GM18508 (cell line): ENCODE measurements around the gene RINL.

Source experiments
- ATAC-seq: cut with Tn5 transposase; IDR thresholded peaks from one replicate; pipeline ENCODE4 v1.9.1; 2021; ENCODE audit warnings: moderate number of reproducible peaks; ENCODE audit not compliant: insufficient read depth, unreplicated experiment

The RINL gene

DNA sequence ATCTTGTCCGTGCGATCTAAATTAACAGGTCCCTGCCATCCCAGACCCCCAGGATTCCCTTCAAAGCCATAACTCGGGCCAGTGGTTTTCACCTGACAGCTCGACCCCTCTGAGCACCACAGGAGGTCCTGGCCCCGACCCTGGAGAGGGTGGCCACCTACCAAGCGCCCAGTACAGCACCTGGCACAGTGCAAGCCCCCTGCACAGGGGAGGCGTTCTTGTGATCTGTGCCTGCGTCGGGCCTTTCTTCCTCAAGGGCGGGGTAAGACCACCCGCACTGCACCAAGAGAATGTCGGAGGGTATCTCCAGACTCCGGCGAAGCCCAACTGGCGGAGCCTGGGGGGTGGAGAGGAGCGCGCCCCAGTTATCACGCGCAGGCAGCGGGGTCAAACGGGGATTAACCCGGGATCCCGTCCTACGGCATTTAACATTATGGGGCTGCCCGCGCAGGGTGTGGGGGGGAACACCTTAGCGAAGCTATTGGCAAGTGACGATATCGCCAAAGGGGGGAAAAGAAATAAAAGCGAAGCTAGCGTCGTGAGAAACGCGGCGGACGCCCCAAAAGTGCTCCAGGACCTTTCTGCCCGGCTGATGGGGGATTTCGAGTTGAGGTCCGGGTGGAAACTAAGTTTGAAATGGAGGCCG is 27.0 kb downstream of the RINL start:
- ATAC-seq: no peak

DNA sequence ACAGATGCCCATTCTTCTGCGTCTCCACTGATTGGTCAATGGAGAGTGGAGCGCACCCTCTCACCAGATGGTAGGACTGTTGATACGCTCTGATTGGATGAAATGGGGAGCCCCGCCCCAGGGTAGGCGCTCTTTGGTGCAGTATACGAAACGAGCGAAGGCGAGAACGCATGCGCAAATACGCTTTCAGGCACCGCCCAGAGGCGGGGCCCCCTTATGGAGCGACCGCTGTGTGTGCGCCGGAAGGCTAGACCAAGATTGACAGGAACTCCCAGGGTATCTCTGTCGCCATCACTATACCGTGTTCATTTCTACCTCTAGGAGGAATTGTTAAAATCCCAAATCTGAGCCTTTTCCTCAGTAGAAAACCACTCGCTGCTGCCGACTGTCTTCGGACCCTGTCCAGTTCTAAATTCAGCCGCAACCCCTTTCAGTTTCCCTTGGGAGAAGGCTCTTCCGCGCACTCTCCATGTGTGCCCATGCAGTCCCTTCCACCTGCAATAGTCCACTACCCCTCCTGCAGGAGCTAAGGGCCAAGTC is 27.6 kb downstream of the RINL start:
- ATAC-seq: peak; percentile 67

DNA sequence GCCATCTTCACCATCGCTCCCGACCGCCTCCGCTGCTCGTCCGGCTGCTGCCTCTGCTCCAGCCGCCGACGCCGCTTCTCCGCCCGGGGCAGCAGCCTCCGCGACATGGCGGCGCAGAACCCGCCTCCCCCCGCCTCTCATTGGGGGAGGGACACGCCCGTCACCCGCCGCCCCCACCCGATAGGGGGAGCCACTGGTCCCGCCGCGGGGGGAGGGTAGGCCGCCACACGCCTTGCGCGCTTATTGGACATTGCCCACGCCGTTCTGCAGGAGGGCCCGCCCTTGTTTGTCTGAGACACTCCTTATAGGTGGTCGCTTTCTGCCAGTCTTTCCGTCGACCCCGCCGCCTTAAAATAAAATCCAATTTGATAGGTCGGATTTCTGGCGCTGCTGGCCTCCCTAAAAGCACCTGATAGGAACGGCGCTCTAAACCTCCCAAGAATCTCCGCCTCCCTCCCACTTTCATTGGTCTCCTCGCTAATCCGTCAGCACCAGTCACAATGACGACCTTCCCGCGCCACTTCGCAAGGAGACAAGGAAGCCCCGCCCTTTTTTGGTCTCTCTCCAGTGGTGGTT is 28.1 kb downstream of the RINL start, which contains the start of gene HNRNPL:
Gene HNRNPL (minus strand): TSS at position 127 of the 576 bp plus-strand sequence. CDS start 20 bp downstream, at position 107.
- ATAC-seq: peak; percentile 41

DNA sequence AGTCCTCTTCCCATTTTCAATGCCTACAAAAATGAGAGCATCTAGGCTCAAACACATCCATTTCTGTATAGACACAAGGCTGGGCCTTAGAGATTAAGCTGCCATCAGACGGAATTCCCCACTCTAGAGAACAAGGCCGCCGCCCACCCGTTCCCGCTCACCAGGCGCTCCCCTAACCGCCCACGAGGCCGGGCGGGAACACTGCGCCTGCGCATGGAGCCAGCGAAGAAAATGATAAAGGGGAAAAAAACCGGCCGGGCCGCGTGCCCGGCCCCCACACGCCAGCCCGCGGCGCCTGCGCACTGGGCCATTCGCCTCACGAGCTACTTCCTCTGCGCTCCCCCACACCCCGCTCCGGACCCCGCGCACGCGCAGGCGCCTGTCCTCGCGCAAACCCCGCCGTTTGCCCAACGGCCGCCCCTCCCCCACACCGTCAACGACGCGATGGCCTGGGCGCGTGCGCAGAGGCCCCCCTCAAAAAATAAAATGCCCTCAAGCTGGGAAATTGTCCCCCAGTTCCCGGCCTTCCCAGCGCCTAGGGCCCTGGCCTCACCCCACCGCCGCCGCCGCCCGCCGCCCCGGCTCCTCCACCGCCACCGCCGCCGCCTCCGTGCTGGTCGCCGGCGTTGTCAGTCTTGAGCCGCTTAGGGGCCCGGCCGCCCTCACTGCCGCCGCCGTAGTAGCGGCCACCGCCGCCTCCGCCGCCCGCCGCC is 28.8 kb downstream of the RINL start:
- no peak for ATAC-seq

- ATAC-seq: no peak
Observed at GRCh38 chr19:38848299-38849146, 29.6 kb downstream of the RINL start.

DNA sequence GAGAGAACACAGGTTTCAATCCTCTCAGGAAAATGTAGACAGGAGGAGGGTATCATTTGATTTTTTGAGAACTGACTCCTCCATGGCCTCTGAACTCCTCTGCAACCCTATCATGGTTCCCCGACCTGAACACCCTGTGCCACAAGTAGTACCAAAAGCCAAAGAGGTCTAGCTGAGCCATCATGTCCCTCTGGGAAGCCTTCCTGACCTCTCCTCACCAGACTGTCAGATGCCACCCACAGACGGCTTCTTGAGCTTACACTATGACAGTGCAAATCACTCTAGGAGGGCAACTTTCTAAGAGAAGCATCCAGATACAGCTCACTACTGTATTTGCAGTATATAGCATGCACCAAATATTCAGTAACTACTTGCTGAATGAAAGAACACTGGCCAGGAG is 32.0 kb downstream of the RINL start:
- ATAC-seq: no peak

- ATAC-seq: no peak
Observed at GRCh38 chr19:38845374-38846024, 32.6 kb downstream of the RINL start.

DNA sequence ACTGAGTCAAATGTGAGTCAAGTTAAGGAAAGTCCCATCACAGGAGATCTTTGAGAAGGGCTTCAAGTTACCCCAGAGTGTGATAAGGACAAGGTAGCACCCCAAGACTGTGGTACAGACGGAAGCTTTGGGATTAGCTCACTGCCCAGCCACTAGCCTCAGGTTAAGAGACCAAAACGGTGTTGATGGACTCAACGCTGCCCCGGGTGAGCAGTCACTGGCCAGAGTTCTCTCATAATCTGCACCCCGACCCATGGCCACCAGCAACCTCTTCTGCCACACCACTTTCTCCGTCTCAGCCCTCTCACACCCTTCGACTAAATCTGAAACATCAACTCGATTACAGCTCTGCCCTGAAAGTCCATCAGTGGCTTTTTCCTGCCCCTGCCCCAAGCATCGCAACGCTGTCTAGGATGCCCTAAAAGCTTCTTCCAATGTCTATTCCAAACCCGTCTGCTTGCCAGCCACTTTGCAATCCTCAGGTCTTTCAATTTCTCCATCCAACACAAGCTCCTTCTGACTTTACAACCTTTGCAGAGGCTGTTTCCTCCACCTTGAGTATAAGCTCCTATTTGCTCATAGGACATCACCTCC is 33.9 kb downstream of the RINL start:
- no peak for ATAC-seq

DNA sequence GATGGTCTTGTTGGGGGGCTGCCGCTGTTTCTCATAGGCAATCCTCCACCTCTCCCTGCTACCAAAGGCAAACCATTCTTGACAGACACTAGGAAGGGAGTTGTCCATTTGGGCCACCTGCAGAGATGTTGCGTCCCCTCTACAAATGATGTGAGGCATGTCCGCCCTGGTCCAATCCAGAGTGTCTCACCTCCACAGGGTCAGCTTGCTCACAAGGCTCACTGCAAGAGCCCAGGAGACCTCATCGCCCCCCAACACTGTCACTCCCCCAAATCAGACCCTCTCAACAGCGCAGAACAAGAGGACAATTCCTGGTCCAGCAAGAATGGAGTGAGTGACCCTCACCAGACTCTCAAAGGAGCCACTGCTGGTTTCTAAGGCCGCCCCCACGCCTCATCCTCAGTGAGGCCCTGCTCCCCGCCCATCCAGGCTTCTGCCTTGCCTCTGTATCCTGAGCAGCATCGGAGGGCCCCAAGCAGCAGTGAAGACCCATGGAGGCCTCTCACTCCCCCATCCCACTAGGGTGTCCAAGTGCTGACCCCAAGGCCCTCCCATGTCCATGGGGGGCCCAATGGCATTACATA is 34.8 kb downstream of the RINL start:
- no peak for ATAC-seq

- ATAC-seq: no peak
Observed at GRCh38 chr19:38842439-38843174, 35.5 kb downstream of the RINL start.

DNA sequence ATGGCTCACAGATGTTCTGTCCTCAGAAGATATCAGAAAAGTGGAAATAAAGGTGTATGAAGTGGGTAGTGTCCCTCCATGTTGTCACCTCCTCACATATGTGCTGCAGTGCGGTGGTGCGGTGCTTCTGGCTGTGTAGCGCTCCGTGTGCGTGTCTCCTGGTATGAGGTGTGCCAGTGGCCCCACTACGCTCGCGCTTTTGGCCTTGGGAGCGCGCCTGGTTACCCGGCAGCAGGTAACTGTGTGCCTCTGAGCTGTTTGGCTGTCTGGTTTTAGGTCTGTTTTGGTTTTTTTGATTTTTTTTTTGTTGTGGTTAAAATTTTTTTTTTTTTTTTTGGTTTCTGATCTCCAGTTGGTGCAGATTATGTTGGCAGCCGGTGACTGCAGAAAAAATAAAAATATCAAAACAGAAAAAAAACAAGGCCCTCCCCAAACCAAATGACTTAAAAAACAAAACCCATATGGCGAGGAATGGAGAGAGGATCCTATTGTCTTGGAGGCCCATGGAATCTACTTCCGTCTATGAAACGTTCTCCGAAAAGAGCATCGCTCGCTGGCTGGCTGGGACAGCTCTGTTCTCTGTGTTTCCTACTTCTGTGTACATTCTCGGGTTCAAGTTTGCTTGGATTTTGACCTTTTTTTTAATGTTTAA is 36.2 kb downstream of the RINL start:
- ATAC-seq: no peak

DNA sequence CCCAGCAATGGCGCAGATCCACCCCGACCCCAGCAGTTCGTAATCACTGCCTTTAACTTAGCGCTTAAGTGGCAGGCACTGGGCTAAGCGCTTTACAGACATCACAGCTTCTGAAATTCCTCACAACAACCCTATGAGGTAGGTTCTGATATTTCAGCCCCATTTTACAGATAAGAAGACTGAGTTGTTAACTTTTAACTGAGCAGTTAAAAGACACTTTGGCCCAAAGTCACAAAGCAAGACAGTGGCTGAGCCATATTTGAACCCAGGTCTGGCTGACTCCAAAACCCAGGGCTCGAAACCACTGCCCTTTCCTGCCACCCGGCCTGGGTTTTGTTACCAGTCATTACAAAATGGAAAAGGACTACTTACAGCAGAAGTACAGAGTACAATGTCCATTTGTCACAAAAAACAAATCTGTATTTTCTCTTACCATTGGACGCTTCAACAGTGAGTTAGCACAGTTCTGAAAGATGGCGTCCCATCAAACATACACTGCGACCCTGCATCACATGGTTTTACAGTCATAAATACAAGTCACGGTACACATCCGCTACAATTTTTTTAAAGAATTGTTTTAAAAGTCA is 36.8 kb downstream of the RINL start:
- ATAC-seq: no peak

- no peak for ATAC-seq
Observed at GRCh38 chr19:38840583-38840968, 37.5 kb downstream of the RINL start.

DNA sequence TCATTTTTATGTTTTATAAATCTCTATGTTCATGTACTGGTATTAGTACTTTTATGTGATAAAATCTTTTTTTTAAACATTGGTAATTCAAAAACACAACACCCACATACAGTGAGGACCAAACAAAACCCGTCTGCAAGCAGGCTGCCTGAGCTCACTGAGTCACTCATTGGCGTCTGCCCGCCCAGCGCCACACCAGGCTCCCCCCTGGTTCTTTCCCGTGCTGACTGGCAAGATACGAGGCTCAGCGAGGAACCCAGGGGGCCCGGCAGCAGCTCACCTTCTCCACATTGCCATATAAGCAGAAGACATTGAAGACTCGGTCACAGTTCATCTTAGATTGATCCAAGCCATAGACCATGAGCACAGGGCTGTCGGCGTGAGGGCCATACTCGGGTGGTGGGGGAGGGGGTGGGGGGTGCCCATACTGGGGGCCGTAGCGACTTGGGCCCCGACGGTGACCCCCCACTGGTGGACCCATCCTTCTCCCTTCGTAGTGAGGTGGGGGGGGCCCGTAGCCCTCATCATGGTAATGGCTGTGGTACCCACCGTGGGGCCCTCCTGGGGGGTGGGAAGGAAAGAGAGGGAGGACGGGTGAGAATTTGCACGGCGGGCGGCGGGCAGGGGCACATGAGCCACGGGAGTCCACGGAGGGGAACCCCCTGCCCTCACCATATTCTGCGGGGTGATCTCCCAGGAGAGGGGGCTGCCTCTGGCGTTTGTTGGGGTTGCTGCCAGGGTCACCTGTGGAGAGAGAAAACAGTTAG is 38.1 kb downstream of the RINL start:
- ATAC-seq: no peak

GRCh38 chr19:38838986-38839761 is 38.9 kb downstream of the RINL start:
- ATAC-seq: no peak
